ENCODE data around the gene ABCA3.

ABCA3 gene

DNA sequence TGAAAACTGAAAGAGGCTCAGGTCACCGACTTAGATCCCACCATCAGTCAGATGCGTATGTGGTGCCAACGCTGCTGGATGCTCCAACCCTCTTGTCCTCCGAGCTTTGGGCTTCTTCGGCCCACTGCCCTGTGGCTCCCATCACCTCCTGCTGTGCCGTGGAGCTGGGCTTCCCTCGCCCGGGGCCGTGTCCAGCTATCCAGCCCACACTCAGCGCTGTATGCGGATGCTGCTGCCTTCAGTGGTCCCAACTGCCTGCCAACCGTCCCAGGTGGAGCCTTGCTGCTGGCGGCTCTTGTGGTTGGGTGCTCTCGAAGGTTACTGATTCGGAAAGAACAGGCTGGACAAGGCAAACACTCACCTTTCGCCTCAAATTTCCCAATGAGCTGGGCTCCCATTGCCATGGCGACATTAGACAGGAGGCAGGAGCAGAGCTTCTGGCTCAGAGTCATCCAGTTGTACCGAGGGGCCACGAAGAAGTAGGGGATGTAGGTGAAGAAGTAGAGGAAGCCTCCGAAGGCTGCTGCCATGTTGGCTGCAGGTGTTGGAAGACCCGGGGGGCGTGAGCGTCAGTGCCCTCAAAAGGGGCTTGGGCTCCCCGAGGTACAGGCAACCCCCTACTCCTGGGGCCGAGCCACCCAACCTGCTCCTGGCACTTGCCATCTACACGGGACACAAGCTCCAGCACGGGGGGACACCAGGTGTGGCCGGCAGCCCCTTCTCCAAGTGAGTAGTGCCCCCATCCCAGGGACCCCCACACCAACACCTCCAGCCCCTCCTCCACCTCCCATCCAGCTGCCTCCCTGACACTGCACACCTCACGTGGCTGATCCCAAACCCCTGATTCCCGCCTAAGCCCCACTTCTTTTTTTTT lies 32.2 kb downstream of the ABCA3 start:
- DNase-seq = no peak

DNA sequence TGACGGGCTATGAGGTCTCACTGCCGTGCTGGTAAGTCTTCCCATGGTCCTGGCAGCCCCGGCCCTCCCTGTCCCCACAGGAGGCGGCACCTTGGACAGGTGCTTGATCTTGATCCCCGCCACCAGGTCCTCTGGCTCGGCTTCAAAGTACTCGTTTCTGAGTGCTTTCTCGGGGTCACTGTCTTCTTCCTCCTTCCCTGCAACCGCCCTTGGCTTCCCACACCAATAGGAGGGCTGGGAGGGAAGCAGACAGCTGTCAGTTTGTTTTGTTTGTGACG lies 40.7 kb downstream of the ABCA3 start:
- DNase-seq = no peak

DNA sequence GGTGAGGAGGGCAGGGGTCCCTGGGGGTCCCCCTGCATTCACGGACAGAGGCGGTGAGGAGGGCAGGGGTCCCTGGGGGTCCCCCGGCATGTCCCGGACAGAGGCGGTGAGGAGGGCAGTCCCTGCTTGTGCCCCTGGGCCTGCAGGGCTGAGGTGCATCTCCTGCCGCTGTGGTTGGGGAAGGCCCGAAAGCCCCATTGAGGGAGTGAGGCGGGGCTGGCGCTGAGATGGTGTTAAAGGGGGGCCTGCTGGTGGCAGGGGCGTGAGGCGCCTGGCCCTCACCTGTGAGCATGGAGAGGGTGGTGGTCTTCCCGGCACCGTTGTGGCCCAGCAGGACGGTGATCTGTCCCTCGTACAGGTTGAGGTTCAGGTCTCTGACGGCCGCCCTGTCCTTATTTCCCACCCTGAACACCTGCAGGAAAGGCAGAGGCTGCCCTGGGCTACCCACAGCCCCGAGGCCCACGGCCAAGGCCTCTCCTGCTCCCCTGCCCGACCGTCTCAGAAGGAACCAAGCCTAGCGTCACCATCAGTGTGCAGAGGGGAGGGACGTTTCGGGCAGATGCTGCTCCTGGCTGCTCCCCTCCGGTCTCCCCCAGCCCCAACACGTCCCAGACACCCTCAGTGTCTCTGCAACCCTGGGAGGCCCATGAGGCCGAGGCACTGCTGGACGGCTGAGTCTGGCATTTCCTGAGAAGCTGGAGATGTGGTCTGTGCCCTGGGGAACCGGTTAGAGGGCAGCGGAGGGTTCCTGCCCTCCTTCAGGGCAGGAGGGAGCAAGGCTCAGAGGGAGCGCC lies 41.2 kb downstream of the ABCA3 start:
- no peak for DNase-seq

DNA sequence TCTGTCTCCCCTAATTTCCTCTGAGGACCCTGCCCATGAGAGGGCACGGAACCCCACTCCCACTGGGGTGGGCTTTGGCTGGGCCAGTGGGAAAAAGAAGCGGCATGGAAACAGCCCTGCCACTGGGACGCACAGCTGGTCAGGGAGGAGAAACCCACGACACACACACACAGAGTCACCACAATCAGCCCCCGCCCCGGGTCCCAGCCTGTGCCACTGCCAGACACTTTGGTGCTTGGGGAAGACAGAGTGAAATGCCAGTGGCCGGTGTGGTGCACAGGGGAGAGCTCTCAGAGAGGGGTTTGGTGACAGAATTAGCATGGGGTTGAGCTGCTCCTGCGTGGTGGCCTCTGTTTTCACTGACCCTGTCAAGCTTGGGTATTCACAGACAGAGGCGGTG lies 41.9 kb downstream of the ABCA3 start:
- peak; percentile 50 for DNase-seq

DNA sequence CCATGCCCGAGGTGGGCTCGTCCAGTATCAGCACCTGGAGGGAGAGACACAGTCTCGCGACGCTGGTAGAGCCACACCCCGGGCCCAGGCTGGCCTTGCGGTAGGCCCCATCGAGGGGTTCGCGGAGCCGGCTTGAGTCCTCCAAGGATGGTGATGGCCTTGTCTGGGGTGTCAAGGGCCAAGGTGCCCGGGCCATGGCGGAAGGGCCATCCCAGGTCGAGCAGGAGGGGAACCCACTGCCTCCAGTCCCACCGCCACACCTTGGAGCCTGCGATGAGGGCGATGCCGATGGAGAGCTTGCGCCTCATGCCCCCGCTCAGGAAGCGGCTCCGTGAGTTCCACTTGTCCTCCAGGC lies 43.0 kb downstream of the ABCA3 start:
- peak; percentile 47 for DNase-seq

DNA sequence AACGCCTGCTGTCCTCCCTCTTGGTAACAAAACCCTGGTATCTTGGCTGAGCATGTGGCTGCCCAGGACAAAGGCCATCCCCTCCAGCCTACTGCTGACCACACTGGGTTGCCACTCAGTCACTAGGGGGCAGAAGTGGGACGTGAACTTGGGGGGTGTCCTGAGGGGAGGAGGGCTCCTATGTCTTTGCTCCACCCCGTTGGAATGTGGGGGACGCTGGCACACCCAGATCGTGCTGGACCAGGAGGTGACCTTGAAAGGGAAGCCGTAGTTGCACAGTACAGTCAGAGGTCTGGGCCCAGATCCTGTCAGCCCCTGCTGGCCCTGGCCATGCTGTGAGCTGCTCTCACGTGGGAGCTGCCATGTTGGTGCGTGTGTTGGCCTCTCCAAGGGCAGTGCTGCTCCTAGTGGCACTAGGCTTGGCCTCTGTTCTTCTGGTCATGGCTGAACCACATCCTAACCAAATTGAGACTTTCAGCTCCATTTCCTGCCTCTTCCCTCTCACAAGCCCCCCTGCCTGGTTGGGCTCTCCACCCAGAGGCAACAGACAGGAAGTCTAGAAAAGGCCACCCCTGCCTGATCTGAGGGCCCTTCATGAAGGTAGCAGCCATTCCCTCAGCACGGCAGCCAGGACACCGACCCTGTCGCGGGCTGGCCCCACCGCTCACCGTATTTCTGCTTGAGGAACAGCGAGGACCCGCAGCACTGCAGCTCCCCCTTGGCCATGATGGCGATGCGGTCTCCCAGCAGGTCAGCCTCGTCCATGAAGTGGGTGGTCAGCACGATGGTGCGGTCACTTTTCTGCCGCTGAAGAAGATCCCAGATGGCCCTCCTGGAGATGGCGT lies 43.6 kb downstream of the ABCA3 start:
- DNase-seq = peak; percentile 49

DNA sequence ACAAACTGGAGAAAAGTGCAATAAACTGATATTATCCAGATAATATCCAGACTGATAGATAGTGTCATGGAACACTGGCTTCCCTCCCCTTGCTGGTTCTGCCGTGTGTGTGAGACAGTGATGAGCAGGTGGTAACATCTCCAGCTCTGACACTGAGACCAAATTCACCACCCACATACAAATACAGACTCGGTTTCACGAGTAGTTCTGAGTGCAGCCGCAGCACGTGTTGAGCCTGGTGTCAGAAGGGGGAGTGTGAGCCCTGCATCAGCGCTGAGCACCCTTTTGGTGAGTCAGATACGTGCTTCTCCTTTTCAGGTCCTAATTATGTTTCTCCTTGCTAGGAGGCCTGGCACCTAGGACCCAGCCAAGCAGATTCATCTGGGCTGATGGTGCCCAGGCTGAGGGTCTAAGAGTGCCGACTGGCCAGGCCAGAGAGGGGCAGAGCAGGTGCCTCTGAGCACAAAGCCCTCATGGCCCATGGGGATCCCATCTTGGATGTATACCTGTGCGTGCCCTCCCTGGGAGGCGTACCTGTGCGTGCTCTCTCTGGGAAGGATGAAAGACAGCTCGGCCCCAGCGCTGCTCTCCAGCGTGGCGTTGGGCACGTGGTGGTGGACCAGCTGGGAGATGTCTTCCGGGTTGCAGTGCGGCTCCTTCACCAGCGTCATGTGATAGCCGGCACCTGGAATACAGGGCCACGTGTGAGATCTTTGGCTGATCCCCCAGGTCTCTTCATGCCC lies 45.3 kb downstream of the ABCA3 start:
- no peak for DNase-seq

DNA sequence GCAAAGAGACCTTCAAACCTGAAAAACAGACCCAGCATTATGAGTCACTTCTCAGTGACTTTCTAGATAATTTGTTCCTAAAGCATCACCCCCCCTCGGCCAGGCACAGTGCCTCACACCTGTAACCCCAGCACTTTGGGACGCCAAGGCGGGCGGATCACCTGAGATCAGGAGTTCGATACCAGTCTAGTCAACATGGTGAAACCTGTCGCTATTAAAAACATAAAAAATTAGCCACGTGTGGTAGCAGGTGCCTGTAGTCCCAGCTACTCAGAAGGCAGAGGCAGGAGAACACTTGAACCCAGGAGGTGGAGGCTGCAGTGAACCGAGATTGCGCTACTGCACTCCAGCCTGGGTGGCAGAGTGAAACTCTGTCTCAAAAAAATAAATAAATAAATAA lies 48.3 kb downstream of the ABCA3 start:
- no peak for DNase-seq

DNA sequence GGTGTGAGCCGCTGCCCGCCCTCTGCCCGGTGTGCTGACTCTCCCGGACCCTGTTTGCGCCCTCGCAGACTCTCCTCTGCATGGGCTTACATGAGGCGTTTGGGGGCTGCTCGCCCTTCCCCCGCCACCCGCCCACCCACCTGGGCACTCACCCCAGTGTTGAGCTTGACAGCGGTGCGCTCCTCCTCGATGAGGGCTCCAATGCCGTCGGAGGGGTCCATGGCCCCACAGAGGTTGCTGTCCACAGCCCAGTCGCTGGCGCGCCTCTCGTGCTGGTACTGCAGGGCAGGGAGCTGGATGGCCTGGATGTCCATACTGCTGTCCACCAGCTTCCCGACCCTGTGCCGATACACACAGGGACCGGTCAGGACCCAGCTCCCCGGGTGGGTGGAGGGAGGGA lies 51.2 kb downstream of the ABCA3 start:
- no peak for DNase-seq

DNA sequence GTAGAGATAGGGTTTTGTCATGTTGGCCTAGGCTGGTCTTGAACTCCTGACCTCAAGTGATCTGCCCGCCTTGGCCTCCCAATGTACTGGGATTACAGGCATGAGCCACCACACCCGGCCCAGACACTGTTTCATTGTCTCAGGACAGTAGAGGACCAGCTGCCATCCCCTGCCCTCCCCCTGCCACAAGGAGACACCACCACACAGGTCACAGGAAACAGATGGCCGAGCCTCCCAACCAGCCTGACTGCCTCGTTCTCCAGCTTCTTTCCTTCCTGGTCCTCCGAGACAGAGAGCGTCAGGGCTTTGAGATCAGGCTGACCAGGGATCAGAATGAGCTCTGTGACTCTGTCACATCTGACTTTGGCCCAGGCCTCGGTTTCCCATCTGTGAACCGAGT lies 51.8 kb downstream of the ABCA3 start:
- no peak for DNase-seq

DNA sequence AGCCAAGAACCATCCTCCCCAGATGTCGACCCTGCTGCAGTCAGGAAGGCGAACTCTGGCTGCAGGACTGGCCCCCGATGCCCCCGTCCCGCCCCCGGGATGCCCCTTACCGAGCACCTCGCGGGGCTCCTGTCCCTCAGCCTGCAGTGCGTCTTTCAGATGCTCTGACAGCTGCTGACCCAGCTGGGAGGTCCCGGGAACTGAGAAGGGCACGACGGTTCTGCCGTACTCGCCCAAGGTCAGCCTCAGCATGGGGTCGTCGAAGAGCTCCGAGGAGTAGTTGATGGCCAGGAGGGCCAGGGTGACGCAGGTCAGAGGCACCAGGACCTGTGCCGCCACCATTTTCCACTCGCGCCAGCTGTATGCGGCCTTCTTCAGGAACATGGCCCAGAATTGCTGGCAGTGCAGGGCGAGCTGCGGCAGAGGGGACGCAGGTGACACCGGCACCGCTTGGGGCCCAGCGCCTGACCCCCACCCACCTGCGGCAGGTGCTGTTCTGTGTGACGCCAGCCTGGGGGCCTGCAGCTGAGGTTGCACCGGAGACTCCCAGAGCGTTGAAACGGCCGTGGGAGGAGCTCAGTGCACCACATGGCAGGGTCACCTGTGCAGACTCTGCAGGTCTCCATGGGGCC lies 52.5 kb downstream of the ABCA3 start:
- peak; percentile 45 for DNase-seq

DNA sequence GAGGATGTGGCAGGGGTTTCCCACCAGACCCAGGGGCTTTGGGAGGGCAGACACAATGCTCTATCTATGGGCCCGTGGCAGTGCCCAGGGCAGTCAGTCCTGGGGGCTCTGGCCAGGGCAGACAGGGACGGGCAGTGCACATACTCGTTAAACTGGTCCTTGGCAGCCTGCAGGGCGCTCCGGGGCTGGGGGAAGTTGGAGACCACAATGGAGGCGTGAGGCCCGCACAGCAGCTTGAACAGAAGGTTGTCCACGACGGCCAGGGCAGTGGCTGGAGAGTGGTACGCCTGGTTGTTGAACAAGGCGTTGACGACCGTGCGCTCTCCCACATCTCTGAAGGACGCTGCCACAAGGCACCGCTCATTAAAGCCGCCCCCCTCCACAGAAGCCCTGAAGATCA lies 54.0 kb downstream of the ABCA3 start:
- DNase-seq = no peak

DNA sequence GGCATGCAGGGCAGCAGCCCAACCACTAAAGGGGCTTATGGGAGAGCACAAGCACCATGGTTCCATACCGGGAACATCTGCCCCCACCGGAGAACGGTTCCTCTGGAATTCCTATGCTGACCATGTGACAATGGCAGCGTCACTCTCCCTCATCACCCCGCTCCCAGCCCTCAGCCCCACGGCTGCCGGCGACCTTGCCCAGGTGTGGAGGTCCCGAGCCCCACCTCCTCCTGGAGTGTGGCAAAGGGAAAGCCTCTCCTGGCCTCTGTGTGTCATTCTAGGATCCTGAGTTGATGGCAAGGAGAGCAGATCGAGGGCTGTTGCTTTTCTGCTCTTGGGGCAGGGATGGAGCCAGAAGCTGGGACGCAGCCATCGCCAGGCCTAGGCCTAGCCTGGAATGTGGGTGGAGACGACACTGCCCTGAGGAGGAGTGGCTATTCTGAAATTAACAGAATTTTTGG lies 54.8 kb downstream of the ABCA3 start:
- DNase-seq = no peak

DNA sequence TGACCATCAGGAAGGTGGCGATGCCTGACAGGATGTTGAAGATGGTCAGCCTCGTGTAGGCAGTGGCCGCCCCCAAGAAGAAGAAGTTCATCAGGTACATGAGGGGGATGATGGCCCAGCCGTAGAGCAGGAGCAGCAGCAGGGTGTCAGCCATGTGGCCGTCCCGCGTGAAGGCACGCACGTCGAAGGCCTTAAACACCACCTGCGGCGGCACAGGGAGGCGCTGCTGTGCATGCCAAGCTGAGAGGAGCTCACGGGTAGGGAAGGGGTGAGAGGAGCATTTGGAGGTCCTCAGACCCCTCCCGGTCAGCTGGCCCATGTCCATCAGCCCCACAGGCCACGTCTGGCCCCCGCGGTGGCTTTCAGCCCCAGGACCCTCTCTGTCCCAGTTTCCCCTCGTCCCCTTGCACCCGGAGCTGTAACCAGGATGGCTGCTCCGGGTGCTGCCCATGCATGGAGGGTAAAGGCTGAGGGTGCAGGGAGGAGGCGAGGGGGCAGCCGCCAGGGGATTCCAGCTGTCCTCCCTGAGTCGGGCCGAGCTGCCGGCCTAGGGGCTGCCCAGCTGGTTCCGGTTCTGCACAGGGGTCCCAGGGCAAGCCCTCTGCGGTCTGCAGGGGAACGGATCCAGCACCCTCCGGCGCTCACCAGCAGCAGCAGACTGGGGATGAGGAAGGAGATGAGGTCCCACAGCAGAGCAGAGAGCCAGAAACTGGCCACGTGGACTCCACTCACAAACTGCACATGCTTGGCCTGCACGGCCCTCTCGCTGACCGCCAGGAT lies 55.5 kb downstream of the ABCA3 start:
- DNase-seq = no peak

DNA sequence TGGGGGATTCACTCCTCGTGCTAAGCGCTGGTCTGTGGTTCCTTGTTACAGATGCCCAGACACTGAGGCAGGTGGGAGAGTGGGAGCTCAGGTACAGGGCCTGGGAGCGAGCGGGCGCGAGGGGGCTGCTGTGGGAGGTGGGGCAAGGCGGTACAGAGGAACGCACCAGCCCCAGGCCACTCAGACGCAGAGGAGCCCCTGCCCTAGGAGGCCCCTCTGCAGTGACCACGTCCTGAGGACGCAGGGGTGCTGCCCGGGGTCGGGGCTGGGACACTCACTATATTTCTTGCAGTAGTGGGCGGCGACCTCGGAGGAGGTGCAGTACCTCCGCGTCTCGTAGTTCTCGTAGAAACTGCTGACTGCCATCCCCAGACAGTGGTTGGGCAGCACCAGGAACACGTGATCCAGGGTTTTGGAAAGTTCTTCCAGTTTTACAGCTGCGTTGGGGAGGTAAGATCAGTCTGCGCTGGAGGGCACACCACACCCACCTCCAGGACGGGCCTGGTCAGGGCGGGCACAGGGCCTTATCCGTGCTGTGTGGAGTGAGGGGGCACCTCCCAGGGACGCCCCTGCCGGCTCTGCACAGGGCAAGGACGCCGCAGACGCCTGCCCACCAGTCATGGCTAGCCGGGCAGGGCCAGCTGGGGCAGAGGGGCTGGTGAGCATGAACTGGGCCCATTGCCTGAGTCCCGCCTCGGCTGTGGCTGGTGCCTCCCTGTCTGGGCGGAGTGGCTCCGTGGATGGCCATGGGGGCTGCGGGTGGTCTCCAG lies 56.3 kb downstream of the ABCA3 start:
- no peak for DNase-seq

DNA sequence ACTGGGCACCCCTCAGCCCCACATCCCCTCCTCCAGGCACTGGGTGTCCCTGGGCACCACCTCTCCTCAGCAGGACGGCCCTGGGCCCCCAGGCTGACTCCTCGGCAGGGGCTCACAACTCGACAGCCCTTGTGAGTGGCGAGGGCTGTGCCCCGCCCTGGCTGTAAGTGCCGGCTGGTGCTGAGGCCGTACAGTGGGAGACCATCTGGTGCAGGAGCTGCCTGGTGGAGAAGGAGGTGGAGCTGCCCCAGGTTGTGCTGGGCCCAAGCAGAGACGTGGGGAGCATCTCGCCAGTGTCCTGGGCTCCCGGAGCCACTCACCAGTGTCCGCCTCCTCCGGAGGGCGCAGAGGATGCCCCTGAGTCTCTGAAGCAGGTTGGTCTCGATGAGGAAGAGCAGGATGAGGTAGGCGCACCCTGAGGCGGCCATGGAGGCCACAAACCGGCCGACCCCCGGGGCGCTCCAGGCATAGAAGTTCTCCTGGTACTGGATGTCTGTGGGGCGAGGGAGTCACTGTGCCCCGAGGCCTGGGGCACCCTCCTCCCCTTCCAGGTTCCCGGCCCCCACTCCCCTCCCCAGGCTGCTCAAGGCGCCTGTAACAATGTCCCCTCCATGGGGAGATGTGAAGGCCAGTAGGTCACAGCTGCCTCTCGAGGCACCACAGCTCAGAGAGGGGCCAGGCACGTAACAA lies 57.5 kb downstream of the ABCA3 start:
- DNase-seq = no peak

DNA sequence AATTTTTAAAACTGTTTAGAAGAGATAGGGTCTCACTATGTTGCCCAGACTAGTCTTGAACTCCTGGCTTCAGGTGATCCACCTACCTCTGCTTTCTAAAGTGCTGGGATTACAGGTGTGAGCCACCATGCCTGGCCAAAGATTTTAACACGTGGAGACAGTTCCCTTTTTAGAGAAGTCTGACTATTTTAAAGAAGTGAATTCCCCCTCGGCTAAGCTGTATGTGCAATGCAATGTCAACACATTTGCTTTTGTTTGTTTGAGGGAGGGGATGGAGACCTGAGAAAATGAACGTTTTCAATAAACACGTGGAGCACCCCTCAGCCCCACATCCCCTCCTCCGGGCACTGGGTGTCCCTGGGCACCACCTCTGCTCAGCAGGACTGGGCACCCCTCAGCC lies 58.3 kb downstream of the ABCA3 start:
- DNase-seq = no peak

DNA sequence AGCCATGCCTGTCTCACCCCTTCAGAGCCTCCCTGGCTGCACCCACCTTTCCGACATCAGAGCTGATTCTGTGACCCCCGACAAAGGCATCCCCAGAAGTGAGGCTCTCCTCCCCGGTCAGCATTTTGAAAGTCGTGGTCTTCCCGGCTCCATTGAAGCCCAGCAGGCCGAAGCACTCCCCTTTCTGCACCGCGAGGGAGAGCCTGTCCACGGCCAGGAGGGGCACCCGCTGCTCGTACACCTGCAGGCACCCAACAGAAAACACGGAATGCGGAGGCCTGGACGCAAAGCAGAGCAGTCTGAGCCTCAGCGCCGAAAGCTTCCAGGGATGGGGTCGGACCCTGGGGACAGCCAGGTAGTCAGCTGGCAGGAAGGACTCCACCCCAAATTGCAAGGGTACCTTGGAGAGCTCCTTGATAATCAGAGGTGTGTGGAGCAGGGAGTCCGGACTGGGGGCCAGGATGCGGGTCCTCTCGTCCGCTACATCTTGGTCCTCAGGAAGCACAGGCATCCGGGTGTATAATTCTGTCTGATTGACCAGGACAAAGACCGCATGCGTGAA lies 59.5 kb downstream of the ABCA3 start:
- DNase-seq = no peak

DNA sequence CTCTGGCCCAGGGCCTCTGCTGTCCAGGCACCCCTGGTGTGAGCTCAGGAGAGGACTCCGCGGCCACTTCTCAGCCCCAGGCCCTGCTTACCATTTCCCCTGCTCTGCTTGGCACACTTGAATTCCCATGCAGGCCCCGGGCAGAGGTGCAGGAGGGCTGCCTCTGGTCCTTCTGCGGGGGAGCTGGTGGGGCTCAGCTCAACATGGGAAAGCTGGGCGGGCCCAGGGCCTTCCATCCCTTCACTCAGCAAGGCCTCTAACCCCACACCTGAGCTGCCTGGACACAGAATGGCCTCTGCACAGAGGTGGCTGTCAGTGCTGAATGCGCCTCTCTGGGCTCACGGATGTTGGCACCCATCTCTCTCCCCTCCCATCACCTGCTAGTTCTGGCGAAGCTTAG lies 60.1 kb downstream of the ABCA3 start:
- no peak for DNase-seq

Data from islet precursor cell (in vitro differentiated cells).